GM19397 (cell line): ENCODE measurements around the gene BCS1L.
A peak's percentile ranks its signal among the peaks of the same experiment; 100 is the strongest.
"Not testable (repeated sequence)": the region's sequence is repeated elsewhere in the genome, so short reads cannot be mapped to it uniquely, and the experiment has no call there.

Source experiments
- ATAC-seq: cut with Tn5 transposase; IDR thresholded peaks from one replicate; pipeline ENCODE4 v1.9.1; 2021; ENCODE audit warnings: mild to moderate bottlenecking, moderate library complexity; ENCODE audit not compliant: unreplicated experiment

BCS1L gene

GRCh38 chr2:218658671-218659257 is 719 bp upstream of the BCS1L start:
- ATAC-seq = peak; percentile 30

- no peak for ATAC-seq
Observed at GRCh38 chr2:218659988-218660358, 490 bp downstream of the BCS1L start.

GRCh38 chr2:218662377-218662776 is 2.9 kb downstream of the BCS1L start:
- no peak for ATAC-seq

GRCh38 chr2:218662827-218663226 is 3.3 kb downstream of the BCS1L start:
- no peak for ATAC-seq

GRCh38 chr2:218663901-218664300 is 4.4 kb downstream of the BCS1L start:
- no peak for ATAC-seq

GRCh38 chr2:218664653-218665052 is 5.2 kb downstream of the BCS1L start:
- ATAC-seq = no peak

- no peak for ATAC-seq
Observed at GRCh38 chr2:218671097-218671653, 11.7 kb downstream of the BCS1L start.

- peak; percentile 98 for ATAC-seq
Observed at GRCh38 chr2:218671654-218672566, 12.4 kb downstream of the BCS1L start, which contains the start of the genes RNF25 and STK36. Gene RNF25, minus strand, starts transcription at chr2:218672002. Its CDS starts 32 bp downstream, at chr2:218671970. Gene STK36, plus strand, starts transcription at chr2:218672086. Its CDS starts 744 bp downstream, at chr2:218672830.

GRCh38 chr2:218679119-218679518 is 19.6 kb downstream of the BCS1L start:
- no peak for ATAC-seq

GRCh38 chr2:218680061-218680460 is 20.6 kb downstream of the BCS1L start:
- no peak for ATAC-seq

GRCh38 chr2:218687400-218688060 is 28.0 kb downstream of the BCS1L start:
- not testable (repeated sequence) for ATAC-seq

GRCh38 chr2:218691234-218691633 is 31.8 kb downstream of the BCS1L start:
- no peak for ATAC-seq

- ATAC-seq = no peak
Observed at GRCh38 chr2:218694405-218695145, 35.1 kb downstream of the BCS1L start.

- ATAC-seq = no peak
Observed at GRCh38 chr2:218698885-218699284, 39.4 kb downstream of the BCS1L start.

- ATAC-seq = no peak
Observed at GRCh38 chr2:218701806-218702205, 42.3 kb downstream of the BCS1L start.

GRCh38 chr2:218703341-218703740 is 43.9 kb downstream of the BCS1L start:
- ATAC-seq = no peak

GRCh38 chr2:218708086-218708485 is 48.6 kb downstream of the BCS1L start:
- ATAC-seq = no peak

GRCh38 chr2:218709908-218710307 is 50.4 kb downstream of the BCS1L start:
- no peak for ATAC-seq

- no peak for ATAC-seq
Observed at GRCh38 chr2:218710334-218710686, 50.8 kb downstream of the BCS1L start.

- ATAC-seq = peak; percentile 92
Observed at GRCh38 chr2:218710687-218711549, 51.4 kb downstream of the BCS1L start, which contains the start of gene TTLL4. Gene TTLL4, plus strand, starts transcription at chr2:218710835. Its CDS starts 26,842 bp downstream, at chr2:218737677.
